ENCODE data around the gene ZNF205. TPM values are rescaled to one million over a fixed set of nuclear protein-coding genes. Genes with fewer than 3 reads are reported as not detected.

The ZNF205 gene
- total RNA-seq, 2 experiments from 2014 or later: not detected

DNA sequence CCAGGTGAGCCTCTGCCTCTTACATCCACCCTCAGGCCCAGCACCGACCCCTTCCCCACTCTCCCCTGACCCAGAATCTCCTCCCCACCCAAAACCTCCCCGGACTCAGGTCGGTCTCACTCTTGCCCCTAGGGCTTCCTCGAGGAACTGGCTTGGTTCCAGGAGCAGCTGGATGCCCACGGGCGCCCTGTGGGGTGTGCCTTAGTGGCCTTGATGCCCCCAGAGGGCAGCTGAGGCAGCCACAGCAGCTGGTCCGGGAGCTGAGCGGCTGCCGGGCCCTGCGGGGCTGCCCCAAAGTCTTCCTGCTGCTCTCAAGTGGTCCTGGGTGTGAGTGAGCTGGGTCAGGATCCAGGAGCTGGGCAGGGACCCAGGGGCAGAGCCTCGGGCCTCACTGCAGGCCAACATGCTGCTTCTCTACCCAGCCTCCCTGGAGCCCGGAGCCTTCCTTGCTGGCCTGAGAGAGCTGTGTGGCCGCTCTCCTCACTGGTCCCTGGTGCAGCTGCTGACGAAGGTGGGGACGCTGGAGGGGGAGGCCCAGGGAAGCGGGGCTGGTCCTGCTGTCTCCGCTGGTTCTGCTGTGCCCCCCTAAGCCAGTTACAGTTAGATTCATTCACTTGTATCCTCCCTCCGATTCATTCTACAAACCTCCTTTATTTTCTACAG, 32.1 kb downstream of the ZNF205 start:
- Mint-ChIP-seq H3K4me3 (no peak overlapping the region), H3K27ac (no peak overlapping the region), H3K9me3 (no peaks in the 10 kb centered on the region), H3K27me3 (no peaks in the 10 kb centered on the region), H3K36me3 (ENCODE audit: low read depth) (peaks cover 17% of the 10 kb centered on the region), H3K4me1 (ENCODE audit: low read depth) (peaks cover 4% of the 10 kb centered on the region)
- ChIA-PET CTCF (no interaction called here), POLR2A (interaction anchor here (0.6 kb wide), 1 partner anchor 102 kb away, joined by 4 read pairs; no protein-coding TSS in a partner anchor)
- TF ChIP-seq, protein P1, sequence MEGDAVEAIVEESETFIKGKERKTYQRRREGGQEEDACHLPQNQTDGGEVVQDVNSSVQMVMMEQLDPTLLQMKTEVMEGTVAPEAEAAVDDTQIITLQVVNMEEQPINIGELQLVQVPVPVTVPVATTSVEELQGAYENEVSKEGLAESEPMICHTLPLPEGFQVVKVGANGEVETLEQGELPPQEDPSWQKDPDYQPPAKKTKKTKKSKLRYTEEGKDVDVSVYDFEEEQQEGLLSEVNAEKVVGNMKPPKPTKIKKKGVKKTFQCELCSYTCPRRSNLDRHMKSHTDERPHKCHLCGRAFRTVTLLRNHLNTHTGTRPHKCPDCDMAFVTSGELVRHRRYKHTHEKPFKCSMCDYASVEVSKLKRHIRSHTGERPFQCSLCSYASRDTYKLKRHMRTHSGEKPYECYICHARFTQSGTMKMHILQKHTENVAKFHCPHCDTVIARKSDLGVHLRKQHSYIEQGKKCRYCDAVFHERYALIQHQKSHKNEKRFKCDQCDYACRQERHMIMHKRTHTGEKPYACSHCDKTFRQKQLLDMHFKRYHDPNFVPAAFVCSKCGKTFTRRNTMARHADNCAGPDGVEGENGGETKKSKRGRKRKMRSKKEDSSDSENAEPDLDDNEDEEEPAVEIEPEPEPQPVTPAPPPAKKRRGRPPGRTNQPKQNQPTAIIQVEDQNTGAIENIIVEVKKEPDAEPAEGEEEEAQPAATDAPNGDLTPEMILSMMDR (IDR thresholded peaks at IDR 0.05): no peak
- intact Hi-C loops (cut with DNase I, micrococcal nuclease): no loop called here
- no peaks in the 10 kb centered on the region for H3K27me3 ChIP-seq (ENCODE audit: control insufficient read depth in 1 of 2, insufficient read depth in 2 of 2, low read length in 2 of 2)
- ATAC-seq (ENCODE audit: poor library complexity) (no peak), DNase-seq (no peak)
- H3K27ac ChIP-seq (ENCODE audit: low read depth in 1 of 2, low read length in 2 of 2): no peak overlapping the region
- H3K4me3 ChIP-seq (ENCODE audit: low read length): no peak overlapping the region
- peaks cover 4% of the 10 kb centered on the region for H3K4me1 ChIP-seq (ENCODE audit: insufficient read depth, low read length)
- no peaks in the 10 kb centered on the region for H3K9me3 ChIP-seq (ENCODE audit: control insufficient read depth in 1 of 2, insufficient read depth in 1 of 2, low read length in 2 of 2)
- H3K36me3 ChIP-seq (ENCODE audit: insufficient read depth, low read length): peaks cover 22% of the 10 kb centered on the region

DNA sequence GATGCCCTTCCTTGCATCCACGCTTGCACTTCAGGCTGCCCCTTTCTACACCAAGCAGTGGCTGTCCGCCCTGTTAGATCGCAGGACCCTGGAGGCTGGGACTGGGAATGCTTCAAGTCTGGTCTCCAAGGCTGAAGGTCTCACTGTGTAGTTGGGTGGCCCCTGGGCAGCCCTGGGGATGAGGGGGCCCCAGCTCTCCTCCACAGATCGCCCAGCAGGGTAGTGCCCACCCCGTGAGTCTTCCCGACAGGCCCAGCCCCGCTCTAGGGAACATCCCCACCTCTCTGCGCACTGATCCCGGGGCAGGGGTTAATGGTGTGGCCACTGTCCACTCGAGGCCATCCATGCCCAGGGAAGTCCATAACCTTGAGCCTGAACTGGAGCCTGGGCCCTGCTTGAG, 32.8 kb downstream of the ZNF205 start:
- ATAC-seq (ENCODE audit: poor library complexity) (no peak), DNase-seq (no peak)
- H3K9me3 ChIP-seq (ENCODE audit: control insufficient read depth in 1 of 2, insufficient read depth in 1 of 2, low read length in 2 of 2): no peaks in the 10 kb centered on the region
- TF ChIP-seq, protein P1 (IDR thresholded peaks at IDR 0.05): no peak
- CTCF ChIA-PET: interaction anchor here (1.3 kb wide), 1 partner anchor 16 kb away, joined by 3 read pairs; no protein-coding TSS in a partner anchor
- peaks cover 9% of the 10 kb centered on the region for H3K4me1 Mint-ChIP-seq (ENCODE audit: low read depth)
- H3K9me3 Mint-ChIP-seq: no peaks in the 10 kb centered on the region
- intact Hi-C loops (cut with DNase I, micrococcal nuclease): no loop called here
- H3K36me3 Mint-ChIP-seq (ENCODE audit: low read depth): peaks cover 16% of the 10 kb centered on the region
- H3K4me3 Mint-ChIP-seq: no peak overlapping the region
- no peak overlapping the region for H3K27ac ChIP-seq (ENCODE audit: low read depth in 1 of 2, low read length in 2 of 2)
- no peak overlapping the region for H3K4me3 ChIP-seq (ENCODE audit: low read length)
- no peak overlapping the region for H3K27ac Mint-ChIP-seq
- H3K27me3 Mint-ChIP-seq: peaks cover 2% of the 10 kb centered on the region
- H3K36me3 ChIP-seq (ENCODE audit: insufficient read depth, low read length): peaks cover 21% of the 10 kb centered on the region
- peaks cover 11% of the 10 kb centered on the region for H3K4me1 ChIP-seq (ENCODE audit: insufficient read depth, low read length)
- H3K27me3 ChIP-seq (ENCODE audit: control insufficient read depth in 1 of 2, insufficient read depth in 2 of 2, low read length in 2 of 2): no peaks in the 10 kb centered on the region
- POLR2A ChIA-PET: interaction anchor here (1.0 kb wide), 1 partner anchor 10 kb away, joined by 3 read pairs; the partner anchor contains the start of gene ZNF213

DNA sequence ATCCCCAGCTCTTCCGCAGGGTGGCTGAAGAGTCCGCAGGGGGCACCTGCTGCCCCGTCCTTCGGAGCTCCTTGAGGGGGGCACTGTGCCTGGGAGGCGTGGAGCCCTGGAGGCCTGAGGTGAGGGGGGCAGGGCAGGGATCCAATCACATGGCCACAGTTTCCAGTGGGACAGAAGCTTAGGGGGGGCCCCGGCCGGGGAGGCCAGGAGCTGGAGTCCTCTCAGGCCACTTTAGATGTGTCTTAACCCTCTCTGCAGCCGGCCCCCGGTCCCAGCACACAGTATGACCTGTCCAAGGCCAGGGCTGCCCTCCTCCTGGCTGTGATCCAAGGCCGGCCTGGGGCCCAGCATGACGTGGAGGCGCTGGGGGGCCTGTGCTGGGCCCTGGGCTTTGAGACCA, 33.3 kb downstream of the ZNF205 start:
- CTCF ChIA-PET: interaction anchor here (1.3 kb wide), 1 partner anchor 16 kb away, joined by 3 read pairs; no protein-coding TSS in a partner anchor
- intact Hi-C loops (cut with DNase I, micrococcal nuclease): no loop called here
- POLR2A ChIA-PET: interaction anchor here (1.0 kb wide), 1 partner anchor 11 kb away, joined by 3 read pairs; the partner anchor contains the start of gene ZNF213
- no peak overlapping the region for H3K27ac Mint-ChIP-seq
- Histone ChIP-seq H3K4me1 (ENCODE audit: insufficient read depth, low read length) (peaks cover 15% of the 10 kb centered on the region), H3K4me3 (ENCODE audit: low read length) (no peak overlapping the region), H3K27ac (ENCODE audit: low read depth in 1 of 2, low read length in 2 of 2) (no peak overlapping the region), H3K9me3 (ENCODE audit: control insufficient read depth in 1 of 2, insufficient read depth in 1 of 2, low read length in 2 of 2) (no peaks in the 10 kb centered on the region), H3K27me3 (ENCODE audit: control insufficient read depth in 1 of 2, insufficient read depth in 2 of 2, low read length in 2 of 2) (no peaks in the 10 kb centered on the region), H3K36me3 (ENCODE audit: insufficient read depth, low read length) (peaks cover 19% of the 10 kb centered on the region)
- H3K4me3 Mint-ChIP-seq: no peak overlapping the region
- TF ChIP-seq, protein P1 (IDR thresholded peaks at IDR 0.05): no peak
- peaks cover 14% of the 10 kb centered on the region for H3K4me1 Mint-ChIP-seq (ENCODE audit: low read depth)
- ATAC-seq (ENCODE audit: poor library complexity): no peak
- no peak for DNase-seq
- H3K36me3 Mint-ChIP-seq (ENCODE audit: low read depth): peaks cover 20% of the 10 kb centered on the region
- peaks cover 7% of the 10 kb centered on the region for H3K27me3 Mint-ChIP-seq
- H3K9me3 Mint-ChIP-seq: no peaks in the 10 kb centered on the region

Data from CD4-positive, alpha-beta T cell (primary cell).